NCI-H1105 (cell line): ENCODE measurements around the gene NPEPL1.
"Not testable (repeated sequence)": the region's sequence is repeated elsewhere in the genome, so short reads cannot be mapped to it uniquely, and the experiment has no call there.

ENCODE experiments used
- DNase-seq: peaks from one replicate; lab custom pipeline; 2025; lab: John Stamatoyannopoulos, UW

NPEPL1 gene

DNA sequence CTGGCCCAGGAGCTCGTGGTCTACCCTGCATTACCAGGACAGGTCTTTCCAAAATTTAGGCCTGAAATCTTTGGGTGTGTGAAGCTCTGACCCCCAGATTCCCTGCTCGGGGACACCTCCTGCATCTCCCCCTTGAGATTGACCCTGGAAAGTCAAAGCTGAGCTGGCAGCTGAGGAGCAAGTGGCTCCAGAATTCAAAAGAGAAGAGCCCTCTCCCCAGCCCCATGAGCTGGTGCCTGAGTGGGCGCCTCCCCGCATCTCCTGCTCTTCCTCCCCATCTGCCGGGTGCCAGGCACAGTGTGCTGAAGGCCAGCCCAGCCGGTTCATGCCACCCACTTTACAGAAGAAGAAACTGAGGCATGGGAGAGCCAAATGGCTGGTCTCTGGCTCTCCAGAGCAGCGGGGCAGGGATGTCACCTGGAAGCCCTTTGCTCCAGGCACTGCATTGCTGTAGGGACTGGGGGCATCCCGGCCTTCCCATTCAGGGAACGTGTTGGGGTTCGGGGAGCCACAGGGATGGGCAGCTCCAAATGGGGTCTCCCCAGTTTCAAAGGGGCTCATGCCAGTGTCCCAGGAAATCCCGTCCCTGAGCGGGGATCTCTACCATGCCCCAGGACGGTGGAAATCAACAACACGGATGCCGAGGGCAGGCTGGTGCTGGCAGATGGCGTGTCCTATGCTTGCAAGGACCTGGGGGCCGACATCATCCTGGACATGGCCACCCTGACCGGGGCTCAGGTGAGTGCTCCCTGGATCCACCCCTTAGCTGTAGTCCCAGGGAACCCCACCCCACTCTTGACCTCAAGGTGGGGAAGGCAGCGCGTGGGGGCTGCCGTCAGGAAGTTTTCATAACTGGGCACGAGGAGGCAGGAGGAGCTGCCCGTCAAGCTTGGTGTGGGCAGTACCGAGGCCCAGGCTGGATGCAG, 20.5 kb downstream of the NPEPL1 start:
- no peak for DNase-seq

- DNase-seq, result no peak
These were observed 21.3 kb downstream of the NPEPL1 start for GRCh38 chr20:58713801-58714339.

GRCh38 chr20:58714340-58714922, 21.8 kb downstream of the NPEPL1 start:
- DNase-seq, result no peak

DNA sequence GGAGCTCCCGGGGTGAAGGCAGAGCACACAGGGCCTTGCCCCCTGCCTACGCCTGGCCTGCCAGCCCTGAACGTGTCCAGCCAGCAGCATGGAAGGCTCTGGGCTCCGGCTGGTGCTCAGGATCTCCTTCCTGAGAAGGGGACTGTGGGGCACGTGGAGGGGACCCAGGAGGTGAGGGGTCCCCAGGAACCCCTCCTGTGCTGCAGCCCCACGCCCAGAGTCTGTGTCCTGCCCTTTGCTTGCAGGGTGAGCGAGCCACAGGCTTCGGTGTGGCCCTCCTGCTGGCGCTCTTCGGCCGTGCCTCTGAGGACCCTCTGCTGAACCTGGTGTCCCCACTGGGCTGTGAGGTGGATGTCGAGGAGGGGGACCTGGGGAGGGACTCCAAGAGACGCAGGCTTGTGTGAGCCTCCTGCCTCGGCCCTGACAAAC, 22.3 kb downstream of the NPEPL1 start:
- no peak for DNase-seq

- no peak for DNase-seq
These were observed 22.8 kb downstream of the NPEPL1 start for GRCh38 chr20:58715391-58715800.

GRCh38 chr20:58715801-58716475, 23.3 kb downstream of the NPEPL1 start:
- no peak for DNase-seq

GRCh38 chr20:58716476-58717277, 24.1 kb downstream of the NPEPL1 start:
- DNase-seq, result peak; percentile 52

GRCh38 chr20:58717278-58718091, 24.9 kb downstream of the NPEPL1 start:
- DNase-seq, result no peak

DNA sequence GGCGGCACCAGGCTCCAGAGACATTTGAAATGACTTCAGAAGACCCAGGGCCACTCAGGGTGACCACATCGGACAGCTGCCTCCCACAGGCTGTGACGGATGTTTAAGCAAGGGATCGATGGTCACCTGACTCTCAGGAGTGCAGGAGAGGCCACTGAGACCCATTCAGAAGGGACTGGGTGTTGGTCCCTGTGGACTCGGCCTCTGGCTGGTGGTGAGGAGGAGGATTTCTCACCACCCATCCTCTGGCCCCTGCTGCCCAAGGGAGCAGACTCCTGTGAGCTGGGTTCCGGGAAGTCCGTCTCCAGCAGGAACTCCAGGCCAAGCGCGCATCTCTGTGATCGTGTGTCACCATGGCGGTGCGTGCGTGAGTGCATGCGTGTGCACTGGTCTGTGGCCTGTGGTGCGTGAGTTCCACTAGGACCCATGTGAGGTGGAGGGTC, 25.5 kb downstream of the NPEPL1 start:
- DNase-seq, result no peak

DNA sequence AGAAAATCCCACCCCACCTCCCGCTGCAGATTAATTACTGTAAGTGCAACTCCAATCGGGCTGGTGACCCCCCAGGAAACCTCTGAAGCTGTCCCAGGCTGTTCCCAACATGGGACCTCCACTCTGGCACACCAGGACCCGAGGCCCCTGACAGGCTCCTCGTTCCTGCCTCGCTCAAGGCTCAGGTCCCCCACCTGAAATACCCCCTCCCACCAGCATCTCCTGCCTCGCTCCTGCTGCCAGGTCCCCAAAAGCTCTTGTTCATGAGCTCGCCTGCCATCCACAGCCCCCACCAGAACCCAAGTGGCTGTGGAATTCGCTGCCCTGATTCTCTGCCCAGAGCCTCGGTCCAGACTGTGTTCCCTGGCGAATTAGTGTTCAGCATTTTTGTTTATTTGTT, 26.1 kb downstream of the NPEPL1 start:
- DNase-seq, result no peak

DNA sequence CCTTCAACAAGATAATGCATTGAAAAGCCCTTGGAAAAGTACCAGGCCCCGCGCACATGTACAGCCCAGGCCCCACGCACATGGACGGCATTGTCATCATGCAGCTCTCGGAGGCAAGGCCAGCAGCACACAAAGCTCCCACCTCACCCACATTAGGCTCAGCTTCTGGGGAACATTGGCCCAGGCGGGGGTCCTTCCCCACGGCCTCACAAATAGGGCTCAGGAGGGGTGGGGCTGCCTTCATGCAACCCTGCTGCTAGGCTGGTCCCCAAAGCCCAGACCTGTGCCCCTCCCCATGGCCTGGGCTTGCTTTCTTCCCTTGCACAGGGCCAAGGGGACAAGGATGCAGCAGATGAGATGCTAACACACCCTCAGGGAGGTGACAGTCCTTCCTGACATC, 26.7 kb downstream of the NPEPL1 start:
- DNase-seq, result no peak

DNA sequence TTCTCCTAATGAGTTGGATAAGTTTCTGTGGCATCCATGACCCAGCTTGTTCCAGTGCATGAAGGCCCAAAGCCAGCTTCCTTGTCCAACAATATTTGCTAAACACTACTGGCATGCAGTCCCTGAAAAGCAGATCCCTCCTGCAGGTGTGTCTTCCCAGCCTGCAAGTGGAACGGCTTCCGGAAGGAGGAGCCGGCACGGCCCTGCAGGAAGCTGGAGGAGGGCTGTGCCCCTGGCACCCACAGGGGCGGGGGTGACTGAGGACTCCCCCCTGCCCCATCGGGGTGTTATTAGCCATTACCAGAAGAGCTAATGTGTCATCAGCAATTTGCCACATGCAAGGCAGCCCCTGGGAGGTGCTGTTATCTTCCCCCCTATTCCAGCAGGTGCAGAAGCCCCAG, 27.4 kb downstream of the NPEPL1 start:
- no peak for DNase-seq

- no peak for DNase-seq
These were observed 28.3 kb downstream of the NPEPL1 start for GRCh38 chr20:58720890-58721289.

GRCh38 chr20:58721951-58722778, 29.6 kb downstream of the NPEPL1 start:
- DNase-seq, result no peak

DNA sequence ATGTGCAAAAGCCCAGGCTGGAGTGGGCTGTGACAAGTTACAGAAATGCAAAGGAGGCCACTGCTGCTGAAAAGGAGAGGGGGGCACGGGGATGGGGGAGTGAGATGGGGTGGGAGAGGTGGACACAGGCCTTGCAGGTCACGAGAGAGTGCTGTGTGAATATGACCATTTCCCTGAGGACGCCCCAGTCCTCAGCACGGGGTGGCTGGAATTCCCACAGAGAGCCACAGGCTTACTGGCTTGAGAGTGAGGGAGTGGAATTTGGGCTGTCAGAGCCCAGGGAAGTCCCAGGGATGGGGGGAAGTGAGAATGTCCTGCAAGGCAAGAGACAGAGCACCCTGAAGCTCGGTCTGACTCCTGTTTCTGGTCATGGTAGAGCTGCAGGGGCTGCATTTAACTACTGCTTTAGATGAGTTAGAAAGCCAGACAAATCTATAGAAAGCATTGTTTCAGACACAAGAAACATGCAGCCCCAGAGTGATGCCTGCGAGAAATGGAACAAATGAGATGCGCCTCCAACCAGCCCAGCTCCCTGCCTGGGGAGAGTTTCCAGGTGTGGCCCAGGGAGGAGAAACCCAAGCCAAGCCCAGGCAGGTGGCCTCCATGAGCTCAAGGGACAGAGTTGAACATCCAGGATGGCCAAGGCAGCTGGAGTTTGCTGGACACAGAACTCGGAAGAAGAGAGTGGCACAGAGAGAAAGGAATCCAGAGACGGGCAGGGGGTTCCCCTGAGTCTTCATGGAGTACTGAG, 30.5 kb downstream of the NPEPL1 start:
- DNase-seq, result no peak

DNA sequence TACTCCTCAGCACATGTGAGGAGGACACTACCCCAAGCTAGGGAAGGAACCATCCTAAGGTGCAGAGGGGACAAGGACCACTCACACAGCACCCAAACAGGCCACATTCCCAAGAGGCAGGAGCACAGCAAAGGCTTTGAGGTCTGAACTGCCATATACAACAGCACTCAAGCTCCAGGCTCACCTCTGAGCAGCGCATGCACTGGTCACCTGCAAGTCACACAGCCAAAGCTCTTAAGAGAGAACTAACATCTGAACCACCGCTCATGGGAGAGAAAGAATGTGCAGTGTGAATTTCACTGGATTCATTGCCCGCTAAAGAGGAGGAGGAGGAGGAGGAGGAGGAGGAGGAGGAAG, 31.0 kb downstream of the NPEPL1 start:
- DNase-seq, result no peak

DNA sequence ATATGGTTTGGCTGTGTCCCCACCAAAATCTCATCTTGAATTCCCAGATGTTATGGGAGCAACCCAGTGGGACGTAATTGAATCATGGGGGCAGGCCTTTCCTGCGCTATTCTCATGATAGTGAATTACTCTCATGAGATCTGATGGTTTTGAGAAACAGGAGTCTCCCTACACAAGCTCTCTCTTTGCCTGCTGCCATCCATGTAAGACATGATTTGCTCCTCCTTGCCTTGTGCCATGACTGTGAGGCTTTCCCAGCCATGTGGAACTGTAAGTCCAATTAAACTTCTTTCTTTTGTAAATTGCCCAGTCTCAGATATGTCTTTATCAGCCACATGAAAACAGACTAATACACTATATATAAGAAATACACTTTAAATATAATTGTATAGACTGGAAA, 33.6 kb downstream of the NPEPL1 start:
- DNase-seq, result not testable (repeated sequence)

DNA sequence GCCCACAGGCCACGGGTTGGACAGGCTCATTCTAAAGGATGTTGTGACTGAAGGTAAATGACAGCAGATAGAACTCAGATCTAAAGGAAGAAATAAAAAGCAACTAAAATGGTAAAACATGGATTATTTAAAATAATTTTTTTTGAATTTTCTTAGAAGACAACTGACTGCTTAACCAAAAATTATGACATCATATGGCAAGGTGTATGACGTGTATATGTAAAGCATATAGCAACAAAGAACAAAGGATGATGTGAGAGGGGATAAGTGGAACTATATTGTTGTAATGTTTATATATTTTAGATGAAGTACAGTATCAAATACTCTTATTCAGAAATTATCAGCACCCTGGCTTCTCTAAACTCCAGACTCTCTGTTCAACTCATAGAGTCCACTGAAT, 38.6 kb downstream of the NPEPL1 start:
- DNase-seq, result no peak

DNA sequence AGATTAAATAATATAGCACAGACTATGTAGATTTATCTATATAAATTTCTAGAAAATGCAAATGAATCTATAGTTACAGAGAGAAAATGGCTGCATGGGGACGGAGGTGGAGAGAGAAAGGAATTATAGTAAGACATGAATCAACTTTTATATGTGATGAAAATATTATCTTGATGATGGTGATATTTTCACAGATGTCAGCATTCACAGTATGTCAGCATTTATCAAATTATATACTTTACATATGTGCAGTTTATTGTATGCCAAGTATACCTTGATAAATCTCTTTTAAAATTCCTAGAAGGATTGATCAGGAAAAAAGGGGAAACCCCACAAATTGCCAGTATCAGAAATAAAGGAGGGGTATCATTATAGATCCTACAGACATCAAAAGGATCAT, 44.6 kb downstream of the NPEPL1 start:
- no peak for DNase-seq
